IPS-11a (cell line): Measurements from ENCODE around the gene NMRK1.
A peak's percentile ranks its signal among the peaks of the same experiment; 100 is the strongest.

Source experiments
- H3K4me3 ChIP-seq: one replicate; pipeline ENCODE4 v1.5.1; 2013; ENCODE audit warnings: low read depth, low read length, control low read depth

NMRK1 gene

GRCh38 chr9:75087824-75088645 is at the start of gene NMRK1, which contains the start of gene OSTF1:
Gene NMRK1, minus strand, starts transcription at chr9:75088155. Its CDS starts 5,040 bp downstream, at chr9:75083115.
Gene OSTF1, plus strand, starts transcription at chr9:75088514. Its CDS starts 179 bp downstream, at chr9:75088693.
- H3K4me3 ChIP-seq, result peak within 1 kb of the TSS; percentile 73

GRCh38 chr9:75134495-75134894 is 46.5 kb upstream of the NMRK1 start:
- no peak overlapping the region for H3K4me3 ChIP-seq

- H3K4me3 ChIP-seq, result no peak overlapping the region
Measured at GRCh38 chr9:75133396-75133795, 45.4 kb upstream of the NMRK1 start.

- H3K4me3 ChIP-seq, result no peak overlapping the region
Measured at GRCh38 chr9:75132244-75132643, 44.3 kb upstream of the NMRK1 start.

GRCh38 chr9:75131700-75132099 is 43.7 kb upstream of the NMRK1 start:
- H3K4me3 ChIP-seq, result no peak overlapping the region

- no peak overlapping the region for H3K4me3 ChIP-seq
Measured at GRCh38 chr9:75130621-75131230, 42.8 kb upstream of the NMRK1 start.

GRCh38 chr9:75130172-75130571 is 42.2 kb upstream of the NMRK1 start:
- H3K4me3 ChIP-seq, result no peak overlapping the region

- no peak overlapping the region for H3K4me3 ChIP-seq
Measured at GRCh38 chr9:75128535-75128934, 40.6 kb upstream of the NMRK1 start.

GRCh38 chr9:75123696-75124095 is 35.7 kb upstream of the NMRK1 start:
- H3K4me3 ChIP-seq, result no peak overlapping the region

- no peak overlapping the region for H3K4me3 ChIP-seq
Measured at GRCh38 chr9:75121914-75122558, 34.1 kb upstream of the NMRK1 start.

GRCh38 chr9:75120686-75121085 is 32.7 kb upstream of the NMRK1 start:
- H3K4me3 ChIP-seq, result no peak overlapping the region

- no peak overlapping the region for H3K4me3 ChIP-seq
Measured at GRCh38 chr9:75117564-75117963, 29.6 kb upstream of the NMRK1 start.

- no peak overlapping the region for H3K4me3 ChIP-seq
Measured at GRCh38 chr9:75116306-75116705, 28.4 kb upstream of the NMRK1 start.

- H3K4me3 ChIP-seq, result no peak overlapping the region
Measured at GRCh38 chr9:75112789-75113188, 24.8 kb upstream of the NMRK1 start.

- H3K4me3 ChIP-seq, result no peak overlapping the region
Measured at GRCh38 chr9:75111019-75111622, 23.2 kb upstream of the NMRK1 start.

GRCh38 chr9:75109210-75109839 is 21.4 kb upstream of the NMRK1 start:
- H3K4me3 ChIP-seq, result no peak overlapping the region

GRCh38 chr9:75108571-75108970 is 20.6 kb upstream of the NMRK1 start:
- H3K4me3 ChIP-seq, result no peak overlapping the region

GRCh38 chr9:75106857-75107256 is 18.9 kb upstream of the NMRK1 start:
- H3K4me3 ChIP-seq, result no peak overlapping the region

GRCh38 chr9:75105841-75106240 is 17.9 kb upstream of the NMRK1 start:
- H3K4me3 ChIP-seq, result no peak overlapping the region

- no peak overlapping the region for H3K4me3 ChIP-seq
Measured at GRCh38 chr9:75105019-75105540, 17.1 kb upstream of the NMRK1 start.

GRCh38 chr9:75104607-75105006 is 16.7 kb upstream of the NMRK1 start:
- no peak overlapping the region for H3K4me3 ChIP-seq
